Esophagus squamous epithelium (tissue), 5 donors: ENCODE data around the gene EIF2B5. TPM values are rescaled to one million over a fixed set of nuclear protein-coding genes. Genes with fewer than 3 reads are reported as not detected.
A peak's percentile ranks its signal among the peaks of the same experiment; 100 is the strongest.

Experiments
- DNase-seq: peaks from one replicate; lab custom pipeline; 2025; lab: John Stamatoyannopoulos, UW
- H3K27ac ChIP-seq, 4 donors: fragments of 200-600 bp; sonication (generic); one replicate each; pipeline ENCODE4 v1.5.1; 2016 to 2019; ENCODE audit warnings: mild to moderate bottlenecking in 1 of 4
- H3K27me3 ChIP-seq, 4 donors: fragments of 200-600 bp; sonication (generic); 1 replicate in 3 of 4; 2 replicates in 1 of 4; pipeline versions ENCODE4 v1.5.1 to v1.6.0; 2017 to 2021; ENCODE audit warnings: antibody characterized with exemption in 1 of 4
- H3K36me3 ChIP-seq, 3 donors: fragments of 200-600 bp; sonication (generic); one replicate each; pipeline ENCODE4 v1.5.1; 2016 to 2019
- H3K4me1 ChIP-seq, 3 donors: fragments of 200-600 bp; sonication (generic); one replicate each; pipeline ENCODE4 v1.5.1; 2017 to 2019
- H3K4me3 ChIP-seq, 4 donors: fragments of 200-600 bp; sonication (generic); 1 replicate in 3 of 4; 2 replicates in 1 of 4; pipeline ENCODE4 v1.5.1; 2016 to 2019; ENCODE audit warnings: mild to moderate bottlenecking in 2 of 4, moderate library complexity in 1 of 4
- H3K9me3 ChIP-seq, 3 donors: fragments of 200-600 bp; sonication (generic); one replicate each; pipeline ENCODE4 v1.5.1; 2016 to 2019
- POLR2A ChIP-seq, 4 donors: fragments of 450-650 bp; IDR thresholded peaks; one replicate each; pipeline ENCODE4 v1.6.1; 2017; ENCODE audit warnings: antibody characterized with exemption in 4 of 4, mild to moderate bottlenecking in 4 of 4, moderate library complexity in 3 of 4
- WGBS, 2 donors: methylation state at CpG; one replicate each; pipeline ENCODE4 v1.1.5; 2018; 5-methylcytosine and 5-hydroxymethylcytosine counted together
- intact Hi-C: fragments of 100-400 bp; cut with DNase I; formaldehyde crosslinking; loops from one replicate; pipeline ENCODE4 v1.15.0; 2022
- small RNA-seq, 4 donors: library from RNA; depleted of rRNA; stranded (forward); fragments of <200 nt; gene quantifications; one replicate each; pipeline ENCODE3, GENCODE V24; 2016
- total RNA-seq, 4 donors: library from RNA; depleted of rRNA; stranded (reverse); fragments of >200 nt; gene quantifications; one replicate each; pipeline ENCODE4 v1.1.0, GENCODE V29; 2016
- TF ChIP-seq, protein P1 (sequence below), 6 experiments: fragments of 450-650 bp in 4 of 6; fragments of 200-600 bp in 2 of 6; sonication (generic) in 2 of 6; IDR thresholded peaks; one replicate each; pipeline ENCODE4 v1.5.1; 2016 to 2019; ENCODE audit warnings: antibody characterized with exemption in 6 of 6, mild to moderate bottlenecking in 4 of 6, moderate library complexity in 4 of 6
- donor health status: DM: yes; HTN: yes; CAD: no.

Gene EIF2B5
- total RNA-seq, 4 donors from 2014 or later = 27.2 to 51.5 (median 42.1) TPM

DNA sequence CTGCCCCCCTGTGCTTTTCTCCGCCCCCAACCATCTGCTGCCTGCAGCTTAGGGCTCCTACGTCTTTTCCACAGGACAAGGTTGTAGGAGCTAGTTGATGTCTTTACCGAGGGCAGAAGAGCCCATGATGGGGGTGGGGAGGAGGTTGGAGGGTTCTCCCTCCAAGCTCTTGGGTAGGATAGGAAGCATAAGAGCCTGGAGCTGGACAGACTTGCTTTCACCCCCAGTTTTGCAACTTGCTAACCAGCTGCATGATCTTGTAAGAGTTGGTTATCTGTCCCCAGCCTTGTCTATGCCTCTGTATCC lies 51.7 kb downstream of the EIF2B5 start:
- no peak for DNase-seq
- H3K9me3 ChIP-seq = no peaks in the 10 kb centered on the region
- 5 to 7% methylated on average over 3 of the region's 3 CpGs for WGBS, 2 donors
- TF ChIP-seq POLR2A (IDR thresholded peaks at IDR 0.05) = no peak
- TF ChIP-seq, protein P1, sequence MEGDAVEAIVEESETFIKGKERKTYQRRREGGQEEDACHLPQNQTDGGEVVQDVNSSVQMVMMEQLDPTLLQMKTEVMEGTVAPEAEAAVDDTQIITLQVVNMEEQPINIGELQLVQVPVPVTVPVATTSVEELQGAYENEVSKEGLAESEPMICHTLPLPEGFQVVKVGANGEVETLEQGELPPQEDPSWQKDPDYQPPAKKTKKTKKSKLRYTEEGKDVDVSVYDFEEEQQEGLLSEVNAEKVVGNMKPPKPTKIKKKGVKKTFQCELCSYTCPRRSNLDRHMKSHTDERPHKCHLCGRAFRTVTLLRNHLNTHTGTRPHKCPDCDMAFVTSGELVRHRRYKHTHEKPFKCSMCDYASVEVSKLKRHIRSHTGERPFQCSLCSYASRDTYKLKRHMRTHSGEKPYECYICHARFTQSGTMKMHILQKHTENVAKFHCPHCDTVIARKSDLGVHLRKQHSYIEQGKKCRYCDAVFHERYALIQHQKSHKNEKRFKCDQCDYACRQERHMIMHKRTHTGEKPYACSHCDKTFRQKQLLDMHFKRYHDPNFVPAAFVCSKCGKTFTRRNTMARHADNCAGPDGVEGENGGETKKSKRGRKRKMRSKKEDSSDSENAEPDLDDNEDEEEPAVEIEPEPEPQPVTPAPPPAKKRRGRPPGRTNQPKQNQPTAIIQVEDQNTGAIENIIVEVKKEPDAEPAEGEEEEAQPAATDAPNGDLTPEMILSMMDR (IDR thresholded peaks at IDR 0.05) = no peak
- H3K27ac ChIP-seq = peak overlapping the region in 3 of 4 donors; percentile 80 to 93 (median 91)
- peak overlapping the region; percentile 49 to 97 (median 90) for H3K4me3 ChIP-seq
- H3K4me1 ChIP-seq = peaks cover 16 to 38% (median 21%) of the 10 kb centered on the region in 3 donors
- H3K27me3 ChIP-seq = no peaks in the 10 kb centered on the region
- peaks cover 31 to 76% (median 59%) of the 10 kb centered on the region in 3 donors for H3K36me3 ChIP-seq
- intact Hi-C loops = no loop called here

DNA sequence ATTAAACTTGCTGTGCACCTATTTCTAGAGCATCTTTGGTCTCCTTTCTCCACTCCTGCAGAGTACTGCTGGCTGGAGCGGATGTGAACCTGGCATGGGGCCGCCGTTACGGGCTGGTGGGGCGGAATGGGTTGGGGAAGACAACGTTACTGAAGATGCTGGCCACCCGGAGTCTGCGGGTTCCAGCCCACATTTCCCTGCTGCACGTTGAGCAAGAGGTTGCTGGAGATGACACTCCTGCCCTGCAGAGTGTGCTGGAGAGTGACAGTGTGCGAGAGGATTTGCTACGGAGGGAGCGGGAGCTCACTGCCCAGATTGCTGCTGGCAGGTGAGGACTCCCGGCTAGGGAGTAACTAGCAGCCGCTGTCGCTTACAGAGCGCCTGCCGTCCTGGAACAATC lies 52.9 kb downstream of the EIF2B5 start:
- Histone ChIP-seq H3K9me3 (no peaks in the 10 kb centered on the region), H3K4me3 (no peak overlapping the region), H3K4me1 (peaks cover 16 to 38% (median 21%) of the 10 kb centered on the region in 3 donors), H3K27me3 (no peaks in the 10 kb centered on the region), H3K27ac (no peak overlapping the region), H3K36me3 (peaks cover 27 to 76% (median 59%) of the 10 kb centered on the region in 3 donors)
- no peak for DNase-seq
- 86 to 88% methylated on average over 8 to 17 of the region's 17 CpGs for WGBS, 2 donors
- intact Hi-C loops = no loop called here
- TF ChIP-seq, protein P1 (IDR thresholded peaks at IDR 0.05) = no peak
- TF ChIP-seq POLR2A (IDR thresholded peaks at IDR 0.05) = no peak

DNA sequence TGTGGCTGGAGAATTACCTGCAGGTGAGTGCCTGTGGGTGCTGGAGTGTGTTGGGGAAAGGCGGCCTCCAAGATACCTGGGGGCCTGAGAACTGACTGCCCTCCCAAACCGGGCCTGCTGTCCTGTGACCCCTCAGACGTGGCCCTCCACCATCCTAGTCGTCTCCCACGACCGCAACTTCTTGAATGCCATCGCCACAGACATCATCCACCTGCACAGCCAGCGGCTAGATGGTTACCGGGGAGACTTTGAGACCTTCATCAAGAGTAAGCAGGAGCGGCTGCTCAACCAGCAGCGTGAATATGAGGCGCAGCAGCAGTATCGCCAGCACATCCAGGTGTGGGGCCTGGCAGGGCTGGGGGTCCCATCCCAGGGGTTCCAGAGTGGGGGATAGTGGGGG lies 54.3 kb downstream of the EIF2B5 start:
- 95 to 97% methylated on average over 6 to 8 of the region's 13 CpGs for WGBS, 2 donors
- Histone ChIP-seq H3K27me3 (no peaks in the 10 kb centered on the region), H3K4me1 (peaks cover 16 to 38% (median 21%) of the 10 kb centered on the region in 3 donors), H3K27ac (no peak overlapping the region), H3K4me3 (no peak overlapping the region), H3K36me3 (peaks cover 31 to 76% (median 61%) of the 10 kb centered on the region in 3 donors), H3K9me3 (no peaks in the 10 kb centered on the region)
- TF ChIP-seq POLR2A (IDR thresholded peaks at IDR 0.05) = no peak
- TF ChIP-seq, protein P1 (IDR thresholded peaks at IDR 0.05) = no peak
- DNase-seq = no peak
- intact Hi-C loops = no loop called here

DNA sequence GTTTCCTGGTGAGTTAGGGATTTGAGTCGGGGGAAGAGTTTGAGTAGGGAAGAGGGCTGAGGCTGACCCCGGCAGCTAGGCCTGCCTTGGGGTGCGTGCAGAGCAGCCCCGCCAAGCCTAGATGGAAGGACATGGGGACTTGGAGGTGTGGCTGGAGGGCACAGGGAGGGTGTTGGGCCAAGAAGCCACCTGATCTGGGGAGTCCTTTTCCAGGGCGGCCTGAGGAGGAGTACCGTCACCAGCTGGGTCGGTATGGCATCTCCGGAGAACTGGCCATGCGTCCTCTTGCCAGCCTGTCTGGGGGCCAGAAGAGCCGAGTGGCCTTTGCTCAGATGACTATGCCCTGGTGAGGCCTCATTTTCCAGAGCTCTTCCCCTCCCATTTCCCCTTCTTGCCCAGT lies 57.7 kb downstream of the EIF2B5 start:
- Histone ChIP-seq H3K4me1 (peaks cover 0 to 11% (median 0%) of the 10 kb centered on the region in 3 donors), H3K36me3 (peaks cover 31 to 89% (median 67%) of the 10 kb centered on the region in 3 donors), H3K9me3 (no peaks in the 10 kb centered on the region), H3K27me3 (no peaks in the 10 kb centered on the region), H3K27ac (no peak overlapping the region), H3K4me3 (no peak overlapping the region)
- TF ChIP-seq POLR2A (IDR thresholded peaks at IDR 0.05) = no peak
- TF ChIP-seq, protein P1 (IDR thresholded peaks at IDR 0.05) = no peak
- intact Hi-C loops = no loop called here
- 87 to 95% methylated on average over 6 to 9 of the region's 10 CpGs for WGBS, 2 donors
- no peak for DNase-seq

DNA sequence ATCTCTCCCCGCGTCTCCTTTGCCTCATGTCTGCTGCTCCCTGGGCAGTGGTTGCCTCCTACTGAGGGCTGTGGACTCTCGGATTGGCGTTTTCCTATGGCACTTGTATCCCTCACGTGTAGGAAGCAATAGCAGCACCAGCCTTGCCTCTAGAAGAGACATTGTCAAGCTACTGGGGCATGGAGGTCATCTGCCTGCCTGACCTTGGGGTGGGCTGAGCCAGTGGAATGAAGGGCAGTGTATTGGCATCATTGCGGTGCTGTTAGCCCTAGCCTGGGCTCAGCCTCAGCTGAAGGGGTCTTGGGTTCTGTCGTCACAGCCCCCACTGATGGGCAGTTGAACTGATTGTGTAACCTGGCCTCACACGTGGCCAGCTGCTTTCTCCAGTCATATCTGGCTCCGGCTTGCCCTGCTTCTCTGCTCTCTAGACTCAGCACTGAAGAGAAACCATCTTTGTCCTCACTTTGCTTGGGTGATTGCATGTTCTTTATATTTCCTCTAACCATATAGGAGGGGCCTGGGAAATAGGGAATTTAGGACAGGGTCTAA lies 58.9 kb downstream of the EIF2B5 start:
- DNase-seq = no peak
- 89% methylated on average over 8 to 9 of the region's 9 CpGs for WGBS, 2 donors
- H3K36me3 ChIP-seq = peaks cover 31 to 78% (median 58%) of the 10 kb centered on the region in 3 donors
- H3K27ac ChIP-seq = no peak overlapping the region
- H3K4me1 ChIP-seq = no peaks in the 10 kb centered on the region
- no peaks in the 10 kb centered on the region for H3K27me3 ChIP-seq
- intact Hi-C loops = no loop called here
- no peak overlapping the region for H3K4me3 ChIP-seq
- TF ChIP-seq, protein P1 (IDR thresholded peaks at IDR 0.05) = no peak
- TF ChIP-seq POLR2A (IDR thresholded peaks at IDR 0.05) = no peak
- H3K9me3 ChIP-seq = no peaks in the 10 kb centered on the region

Small RNA genes within 50 kb of the gene (small RNA-seq; reads per million reads assigned to genes)
- gene RF00019 = 0 reads per million in 4 donors

Other genes starting within 250 kb of the EIF2B5 start
- 10 to 100 TPM; 34.3 to 50.2 (median 40.4) TPM for gene ABCC5, start 117.5 kb upstream of the EIF2B5 start, total RNA-seq
- not detected for gene HTR3D, start 103.6 kb upstream of the EIF2B5 start, total RNA-seq
- not detected for gene HTR3C, start 82.3 kb upstream of the EIF2B5 start, total RNA-seq
- gene HTR3E, start 38.3 kb upstream of the EIF2B5 start, total RNA-seq = not detected
- gene DVL3, start 20.0 kb downstream of the EIF2B5 start, total RNA-seq = 10 to 100 TPM; 28.9 to 45.2 (median 34.4) TPM
- gene AP2M1, start 39.5 kb downstream of the EIF2B5 start, total RNA-seq = 100 to 1,000 TPM; 139 to 212 (median 208) TPM
- gene ABCF3, start 50.8 kb downstream of the EIF2B5 start, total RNA-seq = 10 to 100 TPM; 31.4 to 63.1 (median 40.5) TPM
- under 1 TPM in 1 of 4 donors, not detected in 3; 0.22 TPM for gene VWA5B2, start 94.2 kb downstream of the EIF2B5 start, total RNA-seq
- 10 to 100 TPM; 45.8 to 63.9 (median 54.6) TPM for gene ALG3, start 113.6 kb downstream of the EIF2B5 start, total RNA-seq
- 10 to 100 TPM in 2 of 4 donors, 1 to 10 TPM in 2; 8.1 to 13.4 (median 10.3) TPM for gene EEF1AKMT4, start 114.3 kb downstream of the EIF2B5 start, total RNA-seq
- gene CAMK2N2, start 126.2 kb downstream of the EIF2B5 start, total RNA-seq = not detected
- not detected for gene ECE2, start 140.7 kb downstream of the EIF2B5 start, total RNA-seq
- 100 to 1,000 TPM; 209 to 362 (median 235) TPM for gene PSMD2, start 163.9 kb downstream of the EIF2B5 start, total RNA-seq
- gene EIF4G1, start 179.2 kb downstream of the EIF2B5 start, total RNA-seq = 100 to 1,000 TPM; 272 to 462 (median 352) TPM
- gene FAM131A, start 202.2 kb downstream of the EIF2B5 start, total RNA-seq = 10 to 100 TPM in 2 of 4 donors, 1 to 10 TPM in 2; 7.4 to 20.2 (median 10.4) TPM
- 1 to 10 TPM; 2.1 to 4.2 (median 3.0) TPM for gene CLCN2, start 226.2 kb downstream of the EIF2B5 start, total RNA-seq
- 10 to 100 TPM; 49.5 to 98.5 (median 64.9) TPM for gene POLR2H, start 226.4 kb downstream of the EIF2B5 start, total RNA-seq
- gene THPO, start 242.8 kb downstream of the EIF2B5 start, total RNA-seq = under 1 TPM in 1 of 4 donors, not detected in 3; 0.57 TPM
- gene CHRD, start 244.7 kb downstream of the EIF2B5 start, total RNA-seq = 10 to 100 TPM in 1 of 4 donors, 1 to 10 TPM in 1, under 1 TPM in 2; 0.11 to 10.7 (median 2.8) TPM